Jurkat, Clone E6-1 (cell line): ENCODE results near the gene ATXN7L1.
"Not testable (repeated sequence)": the region's sequence is repeated elsewhere in the genome, so short reads cannot be mapped to it uniquely, and the experiment has no call there.

Source experiments
- DNase-seq: peaks from one replicate; pipeline ENCODE4 v3.0.0-alpha.2; 2011; ENCODE audit warnings: low read depth, low spot score
- H3K4me3 ChIP-seq: 2 replicates; pipeline ENCODE4 v1.5.1; 2011; ENCODE audit warnings: mild to moderate bottlenecking, low read length, control low read depth, moderate library complexity

Gene ATXN7L1

GRCh38 chr7:105617280-105618015 lies 259.0 kb downstream of the ATXN7L1 start:
- H3K4me3 ChIP-seq: no peak overlapping the region
- no peak for DNase-seq

- no peak for DNase-seq
- no peak overlapping the region for H3K4me3 ChIP-seq
Measured at GRCh38 chr7:105614341-105614840, 262.0 kb downstream of the ATXN7L1 start.

DNA sequence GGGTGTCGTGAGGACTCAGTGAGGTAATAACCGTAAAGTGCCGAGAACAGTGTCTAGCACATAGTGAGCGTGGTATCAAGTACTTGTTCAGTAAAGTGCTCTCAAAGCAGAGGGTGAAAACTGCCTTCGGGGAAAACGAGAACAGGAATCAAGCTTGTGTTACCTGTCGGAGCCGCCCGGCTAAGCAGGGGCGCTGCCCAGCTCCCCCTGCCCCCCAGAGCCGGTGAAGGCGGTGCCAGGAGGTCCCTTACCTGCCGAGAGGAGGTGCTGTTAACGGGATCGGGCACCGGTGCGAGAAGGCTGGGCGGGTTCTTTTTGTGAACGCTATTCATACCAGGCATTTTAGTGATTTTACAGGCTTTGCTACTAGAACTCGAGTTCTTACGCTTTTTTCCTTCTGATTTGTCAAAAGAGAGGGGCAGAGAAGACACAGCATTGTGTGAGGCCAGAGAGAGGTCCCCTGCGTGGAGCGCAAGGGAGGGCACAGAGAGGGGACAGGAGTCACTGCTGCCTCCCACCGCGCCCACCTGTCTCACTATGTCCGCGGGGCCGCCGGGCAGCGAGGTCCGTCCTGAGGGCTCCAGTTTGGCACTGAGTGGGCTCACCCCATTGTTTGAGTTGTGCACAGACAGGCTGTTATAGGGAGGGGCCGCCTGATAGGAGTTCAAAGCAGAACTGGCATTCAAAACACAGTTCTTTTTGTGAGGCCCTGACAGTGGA lies 262.6 kb downstream of the ATXN7L1 start:
- no peak for DNase-seq
- no peak overlapping the region for H3K4me3 ChIP-seq

DNA sequence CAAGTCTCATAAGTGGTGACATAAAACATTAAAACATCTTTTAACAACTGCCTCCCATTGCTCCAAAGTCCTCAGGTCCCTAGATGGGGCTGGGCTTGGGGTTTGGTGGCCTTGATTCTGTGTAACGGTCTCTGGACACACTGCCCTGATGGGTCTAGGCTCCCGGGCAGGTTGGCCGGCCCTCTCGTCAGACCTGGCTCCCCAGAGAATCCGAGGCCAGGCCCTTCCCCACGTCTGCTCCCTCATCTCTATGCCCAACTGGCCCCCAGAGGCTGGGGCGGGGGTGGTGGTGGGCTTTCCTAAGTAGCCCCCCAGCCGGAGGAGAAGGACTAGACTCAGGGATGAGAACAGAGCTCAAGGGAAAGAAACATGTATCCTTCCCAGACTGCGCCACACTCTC lies 263.6 kb downstream of the ATXN7L1 start:
- no peak overlapping the region for H3K4me3 ChIP-seq
- no peak for DNase-seq

DNA sequence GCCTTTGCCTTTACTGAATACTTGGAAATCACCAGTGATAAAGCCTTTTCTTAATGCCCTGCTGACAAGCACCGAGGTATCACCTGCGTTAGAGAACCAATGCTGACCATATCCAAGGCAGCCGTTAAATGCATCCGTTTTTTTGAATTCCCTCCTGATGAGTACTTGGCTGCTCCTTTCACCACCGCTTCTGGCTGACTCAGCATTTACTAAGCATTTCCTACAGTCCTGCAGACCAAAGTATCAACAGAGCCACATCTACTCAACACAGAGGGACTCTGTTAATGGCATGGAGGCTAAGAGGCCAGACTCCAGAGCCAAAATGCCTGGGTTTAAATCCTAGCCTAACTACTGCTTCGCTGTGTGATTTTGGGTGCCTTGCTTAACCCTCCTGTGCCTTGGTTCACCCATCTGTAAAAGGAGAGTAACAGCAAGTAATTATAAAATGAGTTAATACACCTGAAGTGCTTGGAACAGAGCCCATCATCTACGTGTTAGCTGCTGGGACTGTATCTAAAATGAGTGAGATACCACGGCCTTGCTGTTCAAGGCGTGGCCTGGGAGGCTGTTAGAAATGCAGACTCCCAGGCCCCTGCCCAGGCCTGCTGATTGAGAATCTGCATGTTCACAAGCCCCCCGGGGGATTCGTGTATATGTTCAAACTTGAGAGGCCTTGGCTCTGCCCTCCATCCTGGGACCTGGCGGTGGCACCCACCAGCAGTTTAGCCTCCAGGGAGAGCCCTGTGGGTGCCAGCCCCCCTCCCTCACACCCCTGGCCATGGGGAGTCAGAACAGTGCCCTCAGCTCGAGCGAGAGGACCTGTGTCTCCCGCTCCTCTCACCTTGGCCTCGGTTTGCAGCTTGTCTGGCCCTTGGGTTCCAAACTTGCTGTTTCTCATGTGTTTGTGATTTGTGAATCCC lies 264.3 kb downstream of the ATXN7L1 start:
- no peak for DNase-seq

DNA sequence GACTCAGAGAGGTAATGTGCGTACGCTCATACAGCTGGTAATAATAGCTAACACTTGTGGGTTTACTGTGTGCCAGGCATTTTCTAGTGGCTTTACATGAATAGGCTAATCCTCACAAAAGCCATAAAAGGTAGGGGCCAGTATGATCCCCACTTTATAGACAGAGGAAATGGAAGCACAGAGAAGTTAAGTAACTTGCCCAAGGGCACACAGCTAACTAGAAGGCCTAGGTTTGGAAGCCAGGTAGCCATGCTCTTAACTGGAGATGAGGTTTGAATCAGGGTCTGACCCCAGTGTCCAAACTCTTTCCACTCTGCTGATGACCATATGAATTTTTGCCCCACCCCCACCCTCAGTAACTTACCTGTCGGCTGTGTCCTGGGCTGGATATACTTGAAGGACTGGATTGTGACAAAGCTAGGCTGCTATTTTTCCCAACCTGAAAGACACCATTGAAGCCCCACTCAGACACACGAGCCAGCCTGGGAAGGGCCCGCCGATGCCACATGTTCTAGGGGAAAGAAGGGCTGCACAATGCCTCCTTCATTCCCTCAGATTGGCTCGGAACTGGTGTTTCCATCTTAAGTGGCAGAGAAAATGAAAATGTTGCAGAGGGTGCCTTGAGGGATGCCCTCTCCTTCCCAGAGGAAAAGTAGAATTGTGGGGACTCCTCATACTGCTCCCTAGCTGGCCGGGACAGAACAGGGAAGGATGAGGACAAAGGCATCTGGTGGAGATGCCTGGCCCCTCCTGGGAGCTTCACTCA lies 266.1 kb downstream of the ATXN7L1 start:
- no peak for DNase-seq
- no peak overlapping the region for H3K4me3 ChIP-seq

More for the DNA sequence above, 264.3 kb downstream of the ATXN7L1 start:
- no peak overlapping the region for H3K4me3 ChIP-seq

- no peak overlapping the region for H3K4me3 ChIP-seq
- no peak for DNase-seq
Measured at GRCh38 chr7:105602325-105603305, 273.8 kb downstream of the ATXN7L1 start.

DNA sequence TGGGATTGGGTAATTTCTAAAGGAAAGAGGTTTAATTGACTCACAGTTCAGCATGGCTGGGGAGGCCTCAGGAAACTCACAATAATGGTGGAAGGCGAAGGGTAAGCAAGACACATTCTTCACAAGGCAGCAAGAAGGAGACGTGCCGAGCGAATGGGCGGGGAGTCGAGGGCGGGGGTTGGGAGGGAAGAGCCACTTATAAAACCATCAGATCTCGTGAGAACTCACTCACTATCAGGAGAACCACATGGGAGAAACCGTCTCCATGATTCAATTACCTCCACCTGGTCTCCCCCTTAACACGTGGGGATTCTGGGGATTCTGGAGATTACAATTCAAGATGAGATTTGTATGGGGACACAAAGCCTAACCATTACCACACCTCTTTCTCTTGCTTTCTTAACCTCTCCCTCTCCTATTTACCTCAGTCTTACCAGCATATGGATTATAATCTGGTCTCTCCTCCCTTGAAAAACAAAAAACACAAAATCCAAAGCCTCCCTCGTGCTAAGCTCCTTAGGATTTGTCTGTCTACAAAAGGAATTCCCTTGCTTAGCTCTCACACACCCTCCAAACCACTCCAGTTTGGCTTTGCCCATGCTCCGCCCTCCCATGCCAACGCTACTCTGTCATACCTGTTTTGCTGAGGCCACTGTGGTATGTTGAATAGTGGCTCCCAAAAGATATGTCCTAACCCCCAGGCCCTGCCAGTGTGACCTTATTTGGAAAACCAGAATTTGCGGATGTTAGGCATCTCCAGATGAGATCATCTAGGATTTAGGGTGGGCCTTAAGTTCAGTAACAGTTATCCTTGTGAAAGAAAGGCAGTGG lies 275.5 kb downstream of the ATXN7L1 start:
- DNase-seq: no peak
- H3K4me3 ChIP-seq: no peak overlapping the region

GRCh38 chr7:105599551-105599950 lies 276.8 kb downstream of the ATXN7L1 start:
- no peak for DNase-seq
- H3K4me3 ChIP-seq: no peak overlapping the region

DNA sequence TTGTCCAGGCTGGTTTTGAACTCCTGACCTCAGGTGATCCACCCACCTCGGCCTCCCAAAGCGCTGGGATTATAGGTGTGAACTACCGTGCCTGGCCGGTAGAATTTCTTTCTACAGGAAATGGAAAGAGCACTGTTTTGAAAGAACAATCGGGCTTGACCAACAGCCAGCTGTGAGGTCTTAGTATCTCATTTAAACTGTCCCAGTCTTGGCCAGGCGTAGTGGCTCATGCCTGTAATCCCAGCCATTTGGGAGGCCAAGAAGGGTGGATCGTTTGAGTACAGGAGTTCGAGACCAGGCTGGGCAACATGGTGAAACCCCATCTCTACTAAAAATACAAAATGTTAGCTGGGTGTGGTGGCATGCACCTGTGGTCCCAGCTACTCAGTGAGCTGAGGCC lies 277.3 kb downstream of the ATXN7L1 start:
- not testable (repeated sequence) for DNase-seq, H3K4me3 ChIP-seq

DNA sequence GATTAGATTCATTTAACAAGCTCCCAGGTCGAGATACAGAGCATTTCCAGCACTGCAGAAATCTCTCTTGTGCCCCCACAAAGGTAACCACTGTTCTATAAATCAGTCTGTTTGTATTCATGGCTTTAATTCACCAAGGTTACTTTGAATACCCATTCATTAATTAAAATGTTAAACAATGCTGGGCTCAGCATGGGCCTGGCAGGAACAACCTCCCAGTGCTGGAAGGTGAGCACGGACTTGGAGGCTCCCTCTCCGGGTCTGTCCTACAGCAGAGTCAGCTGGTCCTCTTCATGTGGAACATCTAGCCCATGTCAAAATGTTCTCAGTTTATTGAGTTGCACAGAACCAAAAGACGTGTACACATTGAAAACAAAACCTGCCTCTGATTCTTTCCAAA lies 279.5 kb downstream of the ATXN7L1 start:
- no peak overlapping the region for H3K4me3 ChIP-seq
- DNase-seq: no peak

- no peak for DNase-seq
- no peak overlapping the region for H3K4me3 ChIP-seq
Measured at GRCh38 chr7:105594034-105594433, 282.4 kb downstream of the ATXN7L1 start.

GRCh38 chr7:105591522-105591921 lies 284.9 kb downstream of the ATXN7L1 start:
- no peak for DNase-seq
- no peak overlapping the region for H3K4me3 ChIP-seq

DNA sequence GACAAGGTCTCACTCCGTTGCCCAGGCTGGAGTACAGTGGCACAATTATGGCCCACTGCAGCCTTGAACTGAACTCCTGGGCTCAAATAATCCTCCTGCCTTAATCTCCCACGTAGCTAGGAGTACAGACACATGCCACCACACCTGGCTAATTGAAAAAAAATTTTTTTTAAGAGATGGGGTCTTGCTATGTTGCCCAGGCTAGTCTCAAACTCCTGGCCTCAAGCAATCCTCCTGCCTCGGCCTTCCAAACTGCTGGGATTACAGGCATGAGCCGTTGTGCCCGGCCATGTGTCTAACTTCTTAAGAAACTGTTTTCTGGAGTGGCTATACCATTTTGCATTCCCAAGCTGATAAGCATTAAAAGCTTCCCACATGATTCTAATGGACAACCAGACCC lies 285.6 kb downstream of the ATXN7L1 start:
- no peak for DNase-seq
- H3K4me3 ChIP-seq: no peak overlapping the region

GRCh38 chr7:105589356-105590077 lies 286.9 kb downstream of the ATXN7L1 start:
- no peak overlapping the region for H3K4me3 ChIP-seq
- peak; percentile 63 for DNase-seq

DNA sequence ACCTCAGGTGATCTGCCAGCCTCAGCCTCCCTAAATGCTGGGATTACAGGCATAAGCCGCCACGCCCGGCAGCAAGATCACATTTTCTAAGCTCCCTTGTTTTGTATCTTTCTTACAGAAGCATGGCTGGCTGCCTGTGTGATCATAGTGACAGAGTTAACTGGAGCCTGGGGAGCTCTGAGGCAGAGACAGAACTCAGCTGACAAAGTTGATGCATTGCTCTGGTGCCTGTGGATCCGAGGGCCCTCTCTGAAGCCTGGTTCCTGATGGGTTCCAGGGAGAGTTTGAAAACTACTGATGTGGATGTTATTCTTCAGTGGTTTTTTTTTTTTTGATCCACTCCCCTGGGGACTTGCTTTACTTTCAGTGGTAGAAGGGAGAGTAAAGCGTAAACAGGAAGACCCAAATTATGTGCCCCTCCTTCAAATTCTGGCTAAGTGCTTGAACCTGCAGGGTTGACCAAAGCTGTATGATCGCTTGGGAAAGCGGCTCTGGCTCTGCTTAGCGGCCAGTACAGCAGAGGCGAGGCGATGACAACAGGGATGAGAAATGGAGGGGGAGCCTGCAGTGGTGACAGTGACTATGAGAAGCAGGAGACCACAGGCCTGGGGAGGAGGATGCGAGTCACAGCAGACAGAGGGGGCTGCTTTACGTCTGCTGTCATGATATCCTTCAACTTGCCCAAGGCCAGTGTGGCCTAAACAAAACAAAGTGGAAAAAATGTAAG lies 288.3 kb downstream of the ATXN7L1 start:
- no peak for DNase-seq
- H3K4me3 ChIP-seq: no peak overlapping the region
